ENCODE results near the gene ZNF700.
A peak's percentile ranks its signal among the peaks of the same experiment; 100 is the strongest.

ZNF700 gene

DNA sequence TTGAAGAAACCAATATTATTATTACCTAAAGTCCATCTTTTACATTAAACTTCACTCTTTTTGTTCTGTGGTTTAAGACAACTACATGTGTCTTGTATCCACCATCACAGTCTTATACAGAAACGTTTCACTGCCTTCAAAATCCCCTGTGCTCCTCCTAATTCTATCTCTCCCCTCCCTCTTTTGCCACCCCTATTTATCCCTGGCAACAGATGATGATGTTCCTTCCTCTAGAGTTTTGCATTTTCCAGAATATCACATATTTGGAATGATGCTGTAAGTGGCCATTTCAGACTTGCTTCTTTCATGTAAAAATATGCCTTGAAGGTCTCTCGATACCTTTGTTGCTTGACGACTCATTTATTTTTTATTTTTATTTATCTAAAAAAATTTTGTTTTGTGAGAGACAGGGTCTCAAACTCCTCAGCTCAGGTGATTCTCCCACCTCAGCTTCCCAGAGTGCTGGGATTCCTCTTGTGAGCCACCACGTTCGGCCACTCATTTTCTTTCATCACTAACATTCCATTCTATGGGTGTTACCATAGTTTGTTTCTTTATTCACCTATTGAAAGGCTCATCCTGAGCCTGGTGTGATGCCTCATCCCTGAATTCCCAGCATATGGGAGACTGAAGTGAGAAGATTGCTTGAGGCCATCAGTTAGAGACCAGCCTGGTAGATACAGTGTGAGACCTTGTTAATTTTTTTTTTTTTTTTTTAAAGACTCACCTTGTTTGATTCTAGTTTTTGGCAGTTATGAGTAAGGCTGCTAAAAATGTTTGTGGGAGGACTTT is 48.3 kb downstream of the ZNF700 start:
- CTCF ChIA-PET, result no interaction called here
- TF ChIP-seq, protein P1, sequence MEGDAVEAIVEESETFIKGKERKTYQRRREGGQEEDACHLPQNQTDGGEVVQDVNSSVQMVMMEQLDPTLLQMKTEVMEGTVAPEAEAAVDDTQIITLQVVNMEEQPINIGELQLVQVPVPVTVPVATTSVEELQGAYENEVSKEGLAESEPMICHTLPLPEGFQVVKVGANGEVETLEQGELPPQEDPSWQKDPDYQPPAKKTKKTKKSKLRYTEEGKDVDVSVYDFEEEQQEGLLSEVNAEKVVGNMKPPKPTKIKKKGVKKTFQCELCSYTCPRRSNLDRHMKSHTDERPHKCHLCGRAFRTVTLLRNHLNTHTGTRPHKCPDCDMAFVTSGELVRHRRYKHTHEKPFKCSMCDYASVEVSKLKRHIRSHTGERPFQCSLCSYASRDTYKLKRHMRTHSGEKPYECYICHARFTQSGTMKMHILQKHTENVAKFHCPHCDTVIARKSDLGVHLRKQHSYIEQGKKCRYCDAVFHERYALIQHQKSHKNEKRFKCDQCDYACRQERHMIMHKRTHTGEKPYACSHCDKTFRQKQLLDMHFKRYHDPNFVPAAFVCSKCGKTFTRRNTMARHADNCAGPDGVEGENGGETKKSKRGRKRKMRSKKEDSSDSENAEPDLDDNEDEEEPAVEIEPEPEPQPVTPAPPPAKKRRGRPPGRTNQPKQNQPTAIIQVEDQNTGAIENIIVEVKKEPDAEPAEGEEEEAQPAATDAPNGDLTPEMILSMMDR (conservative IDR thresholded peaks at IDR 0.05; ENCODE audit: low read depth), result no peak
- no peak for DNase-seq (ENCODE audit: low spot score)
- H3K27ac ChIP-seq, result no peak overlapping the region
- POLR2A ChIA-PET (ENCODE audit: low non-redundant PET), result no interaction called here

DNA sequence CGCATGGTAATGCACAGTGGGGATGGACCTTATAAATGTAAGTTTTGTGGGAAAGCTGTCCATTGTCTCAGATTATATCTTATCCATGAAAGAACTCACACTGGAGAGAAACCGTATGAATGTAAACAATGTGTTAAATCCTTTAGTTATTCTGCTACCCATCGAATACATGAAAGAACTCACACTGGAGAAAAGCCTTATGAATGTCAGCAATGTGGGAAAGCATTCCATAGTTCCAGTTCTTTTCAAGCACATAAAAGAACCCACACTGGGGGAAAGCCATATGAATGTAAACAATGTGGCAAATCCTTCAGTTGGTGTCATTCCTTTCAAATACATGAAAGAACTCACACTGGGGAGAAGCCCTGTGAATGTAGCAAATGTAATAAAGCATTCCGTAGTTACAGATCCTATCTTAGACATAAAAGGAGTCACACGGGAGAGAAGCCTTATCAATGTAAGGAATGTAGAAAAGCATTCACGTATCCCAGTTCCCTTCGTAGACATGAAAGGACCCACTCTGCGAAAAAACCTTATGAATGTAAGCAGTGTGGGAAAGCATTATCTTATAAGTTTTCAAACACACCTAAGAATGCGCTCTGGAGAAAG is 53.7 kb downstream of the ZNF700 start:
- CTCF ChIA-PET, result no interaction called here

DNA sequence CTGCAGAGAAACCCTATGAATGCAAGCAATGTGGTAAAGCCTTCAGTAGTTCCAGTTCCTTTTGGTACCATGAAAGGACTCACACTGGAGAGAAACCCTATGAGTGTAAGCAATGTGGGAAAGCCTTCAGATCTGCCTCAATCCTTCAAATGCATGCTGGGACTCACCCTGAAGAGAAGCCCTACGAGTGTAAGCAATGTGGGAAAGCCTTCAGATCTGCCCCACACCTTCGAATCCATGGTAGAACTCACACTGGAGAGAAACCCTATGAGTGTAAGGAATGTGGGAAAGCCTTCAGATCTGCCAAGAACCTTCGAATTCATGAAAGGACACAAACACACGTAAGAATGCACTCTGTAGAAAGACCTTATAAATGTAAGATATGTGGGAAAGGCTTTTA is 54.6 kb downstream of the ZNF700 start:
- TF ChIP-seq, protein P1 (conservative IDR thresholded peaks at IDR 0.05; ENCODE audit: low read depth), result no peak
- no peak for DNase-seq (ENCODE audit: low spot score)
- no peak overlapping the region for H3K27ac ChIP-seq
- ChIA-PET POLR2A (ENCODE audit: low non-redundant PET) (no interaction called here), CTCF (no interaction called here)

More for the DNA sequence above, 53.7 kb downstream of the ZNF700 start:
- no peak for DNase-seq (ENCODE audit: low spot score)
- TF ChIP-seq, protein P1 (conservative IDR thresholded peaks at IDR 0.05; ENCODE audit: low read depth), result no peak
- no peak overlapping the region for H3K27ac ChIP-seq
- POLR2A ChIA-PET (ENCODE audit: low non-redundant PET), result no interaction called here

DNA sequence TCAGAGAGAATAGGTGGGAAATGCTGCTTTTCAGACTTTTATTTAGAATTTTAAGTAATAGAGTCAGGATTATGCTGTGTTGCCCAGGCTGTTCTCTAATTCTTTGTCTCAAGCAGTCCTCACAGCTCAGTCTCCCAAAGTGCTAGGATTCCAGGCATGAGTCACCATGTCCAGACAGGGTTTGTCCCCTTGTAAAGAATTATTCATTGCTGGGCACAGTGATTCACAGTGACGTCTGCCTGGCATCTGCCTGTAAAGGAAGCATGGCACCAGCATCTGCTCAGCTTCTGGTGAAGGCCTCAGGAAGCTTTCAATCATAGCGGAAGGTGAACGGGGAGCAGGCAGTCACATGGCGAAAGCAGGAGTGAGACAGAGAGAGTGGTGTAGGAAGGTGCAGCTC is 57.6 kb downstream of the ZNF700 start:
- DNase-seq (ENCODE audit: low spot score), result peak; percentile 30
- CTCF ChIA-PET, result interaction anchor here (0.8 to 0.9 kb wide), 2 partner anchors 60 to 185 kb away, joined by 3 to 4 read pairs; no protein-coding TSS in a partner anchor
- TF ChIP-seq, protein P1 (conservative IDR thresholded peaks at IDR 0.05; ENCODE audit: low read depth), result no peak
- POLR2A ChIA-PET (ENCODE audit: low non-redundant PET), result no interaction called here
- peak overlapping the region; percentile 52; the same call in 1 of the 2 replicates for H3K27ac ChIP-seq

DNA sequence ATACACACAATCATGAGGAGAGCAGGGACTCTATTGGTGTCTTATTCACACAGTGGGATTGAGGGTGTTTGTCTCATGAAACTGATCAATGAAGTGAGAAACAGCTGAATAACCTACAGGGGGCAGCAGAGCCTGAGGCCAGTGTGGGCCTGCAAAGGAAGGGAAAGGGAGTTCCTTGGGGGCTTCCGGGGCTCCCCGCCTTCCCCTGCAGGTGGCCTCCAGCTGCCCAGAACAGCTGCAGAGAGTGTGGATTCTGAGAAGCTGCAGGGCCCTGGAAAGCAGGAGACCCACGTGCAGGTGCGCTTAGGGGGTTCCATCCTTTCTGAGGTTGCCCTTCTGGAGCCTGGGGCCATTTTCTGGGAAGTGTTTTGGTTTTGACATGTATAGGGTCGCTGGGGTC is 60.1 kb downstream of the ZNF700 start:
- CTCF ChIA-PET, result no interaction called here
- DNase-seq (ENCODE audit: low spot score), result no peak
- no peak overlapping the region for H3K27ac ChIP-seq
- POLR2A ChIA-PET (ENCODE audit: low non-redundant PET), result no interaction called here
- TF ChIP-seq, protein P1 (conservative IDR thresholded peaks at IDR 0.05; ENCODE audit: low read depth), result no peak

DNA sequence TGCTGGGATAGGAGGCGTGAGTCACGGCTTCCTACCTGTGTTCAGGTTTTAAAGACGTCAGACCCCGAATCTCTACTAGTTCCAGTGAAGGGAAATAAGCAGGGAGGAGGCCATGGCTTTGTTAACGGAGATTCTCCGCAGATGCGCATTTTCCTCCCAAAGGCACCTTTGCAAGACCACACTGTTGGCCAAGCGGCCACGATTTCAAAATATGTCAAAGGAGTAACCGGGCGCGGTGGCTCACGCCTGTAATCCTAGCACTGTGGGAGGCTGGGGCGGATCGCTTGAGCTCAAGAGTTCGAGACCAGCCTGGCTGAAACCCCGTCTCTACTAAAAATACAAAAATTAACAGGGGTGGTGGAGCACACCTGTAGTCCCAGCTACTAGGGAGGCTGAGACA is 61.8 kb downstream of the ZNF700 start:
- TF ChIP-seq, protein P1 (conservative IDR thresholded peaks at IDR 0.05; ENCODE audit: low read depth), result no peak
- no peak overlapping the region; the same call in 1 of the 2 replicates for H3K27ac ChIP-seq
- DNase-seq (ENCODE audit: low spot score), result no peak
- ChIA-PET CTCF (interaction anchor here (1.9 to 2.7 kb wide), 2 partner anchors 63 to 189 kb away, joined by 14 to 28 read pairs; partner anchors contain the start of genes ZNF491 and ZNF700), POLR2A (ENCODE audit: low non-redundant PET) (interaction anchor here (0.7 kb wide), 1 partner anchor 63 kb away, joined by 7 read pairs; no protein-coding TSS in a partner anchor)
